PFSK-1 (cell line): ENCODE measurements around the gene FOXK2.

Experiments used
- FOXP2 ChIP-seq: optimal IDR thresholded peaks from 2 replicates; pipeline ENCODE3; 2011; ENCODE audit warnings: borderline replicate concordance, control low read depth, inconsistent platforms; ENCODE audit not compliant: insufficient read depth; ENCODE audit errors: extremely low read length, extremely low read depth
- POLR2AphosphoS5 ChIP-seq: IDR thresholded peaks from 2 replicates; pipeline ENCODE4 v1.6.1; 2012; ENCODE audit warnings: low read depth, mild to moderate bottlenecking, control low read depth, low read length, moderate library complexity
- SIN3A ChIP-seq: IDR thresholded peaks from 2 replicates; pipeline ENCODE4 v1.6.1; 2012; ENCODE audit warnings: mild to moderate bottlenecking, low read length, moderate library complexity, borderline replicate concordance; ENCODE audit not compliant: insufficient read depth
- TAF1 ChIP-seq: IDR thresholded peaks from 2 replicates; pipeline ENCODE4 v1.6.1; 2012; ENCODE audit warnings: low read length, control low read depth, borderline replicate concordance; ENCODE audit not compliant: insufficient read depth
- TF ChIP-seq, protein P1 (sequence below), 2 experiments: IDR thresholded peaks; 2 replicates each; pipeline versions ENCODE4 v1.6.1 to v1.8.0; 2011 to 2012; ENCODE audit warnings: low read depth in 2 of 2, low read length in 2 of 2, control low read depth in 1 of 2, inconsistent platforms in 1 of 2, mild to moderate bottlenecking in 1 of 2, moderate library complexity in 1 of 2; ENCODE audit not compliant: insufficient read depth in 1 of 2

DNA sequence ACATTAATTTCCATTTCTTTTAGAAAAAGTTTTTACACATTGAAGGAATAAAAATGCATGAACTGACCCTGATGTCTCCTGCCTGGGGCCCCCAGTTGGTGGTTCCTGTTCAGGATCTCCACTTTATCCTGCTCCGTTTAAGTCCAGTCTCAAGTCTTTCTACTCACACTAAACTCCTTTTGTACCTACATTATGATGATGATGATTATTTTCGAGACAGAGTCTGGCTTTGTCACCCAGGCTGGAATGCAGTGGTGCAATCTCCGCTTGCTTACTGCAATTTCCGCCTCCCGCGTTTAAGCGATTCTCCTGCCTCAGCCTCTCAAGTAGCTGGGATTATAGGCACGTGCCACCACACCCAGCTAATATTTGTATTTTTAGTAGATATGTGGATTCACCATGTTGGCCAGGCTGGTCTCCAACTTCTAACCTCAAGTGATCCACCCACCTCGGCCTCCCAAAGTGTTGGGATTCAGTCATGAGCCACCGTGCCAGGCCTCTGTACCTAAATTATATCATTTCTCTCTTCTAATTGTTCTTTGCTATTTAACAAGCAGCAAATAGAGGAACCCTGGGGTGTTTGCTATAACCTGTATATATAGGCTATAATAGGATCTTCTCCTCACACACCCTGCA is 2.2 kb upstream of the FOXK2 start:
- TF ChIP-seq TAF1 (no peak), POLR2AphosphoS5 (no peak), SIN3A (no peak), FOXP2 (no peak)
- TF ChIP-seq, protein P1, sequence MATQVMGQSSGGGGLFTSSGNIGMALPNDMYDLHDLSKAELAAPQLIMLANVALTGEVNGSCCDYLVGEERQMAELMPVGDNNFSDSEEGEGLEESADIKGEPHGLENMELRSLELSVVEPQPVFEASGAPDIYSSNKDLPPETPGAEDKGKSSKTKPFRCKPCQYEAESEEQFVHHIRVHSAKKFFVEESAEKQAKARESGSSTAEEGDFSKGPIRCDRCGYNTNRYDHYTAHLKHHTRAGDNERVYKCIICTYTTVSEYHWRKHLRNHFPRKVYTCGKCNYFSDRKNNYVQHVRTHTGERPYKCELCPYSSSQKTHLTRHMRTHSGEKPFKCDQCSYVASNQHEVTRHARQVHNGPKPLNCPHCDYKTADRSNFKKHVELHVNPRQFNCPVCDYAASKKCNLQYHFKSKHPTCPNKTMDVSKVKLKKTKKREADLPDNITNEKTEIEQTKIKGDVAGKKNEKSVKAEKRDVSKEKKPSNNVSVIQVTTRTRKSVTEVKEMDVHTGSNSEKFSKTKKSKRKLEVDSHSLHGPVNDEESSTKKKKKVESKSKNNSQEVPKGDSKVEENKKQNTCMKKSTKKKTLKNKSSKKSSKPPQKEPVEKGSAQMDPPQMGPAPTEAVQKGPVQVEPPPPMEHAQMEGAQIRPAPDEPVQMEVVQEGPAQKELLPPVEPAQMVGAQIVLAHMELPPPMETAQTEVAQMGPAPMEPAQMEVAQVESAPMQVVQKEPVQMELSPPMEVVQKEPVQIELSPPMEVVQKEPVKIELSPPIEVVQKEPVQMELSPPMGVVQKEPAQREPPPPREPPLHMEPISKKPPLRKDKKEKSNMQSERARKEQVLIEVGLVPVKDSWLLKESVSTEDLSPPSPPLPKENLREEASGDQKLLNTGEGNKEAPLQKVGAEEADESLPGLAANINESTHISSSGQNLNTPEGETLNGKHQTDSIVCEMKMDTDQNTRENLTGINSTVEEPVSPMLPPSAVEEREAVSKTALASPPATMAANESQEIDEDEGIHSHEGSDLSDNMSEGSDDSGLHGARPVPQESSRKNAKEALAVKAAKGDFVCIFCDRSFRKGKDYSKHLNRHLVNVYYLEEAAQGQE (IDR thresholded peaks at IDR 0.05; ENCODE audit: insufficient read depth in 1 of 2, low read depth in 2 of 2, low read length in 2 of 2), result no peak
